Fibroblast of mammary gland (primary cell): ENCODE data around the gene SLC35E3.

Source experiments
- DNase-seq: peaks from one replicate; pipeline ENCODE4 v3.0.0-alpha.2; 2010; ENCODE audit warnings: low read depth
- H3K4me3 ChIP-seq: 2 replicates; pipeline ENCODE4 v1.5.1; 2011; ENCODE audit warnings: low read depth, mild to moderate bottlenecking, low read length, moderate library complexity; ENCODE audit not compliant: control insufficient read depth
- TF ChIP-seq, protein P1 (sequence below): conservative IDR thresholded peaks from 2 replicates; pipeline ENCODE4 v1.5.1; 2011; ENCODE audit warnings: low read depth, low read length, inconsistent platforms; ENCODE audit not compliant: control insufficient read depth, insufficient read depth

SLC35E3 gene

DNA sequence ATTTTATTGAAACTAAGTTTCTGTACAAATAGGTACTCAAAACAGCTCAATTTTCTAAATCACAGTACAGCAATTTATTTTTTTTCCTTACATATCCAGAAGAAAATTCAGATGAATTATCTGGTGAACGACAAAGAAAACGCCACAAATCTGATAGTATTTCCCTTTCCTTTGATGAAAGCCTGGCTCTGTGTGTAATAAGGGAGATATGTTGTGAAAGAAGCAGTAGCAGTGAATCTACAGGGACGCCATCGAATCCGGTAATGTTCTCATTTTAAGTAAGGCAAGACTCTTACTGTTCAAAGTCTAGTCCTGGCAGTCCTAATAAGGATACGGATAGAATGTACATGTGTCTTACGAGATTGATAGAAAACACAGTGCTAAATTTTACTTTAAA lies 82.7 kb downstream of the SLC35E3 start:
- TF ChIP-seq, protein P1, sequence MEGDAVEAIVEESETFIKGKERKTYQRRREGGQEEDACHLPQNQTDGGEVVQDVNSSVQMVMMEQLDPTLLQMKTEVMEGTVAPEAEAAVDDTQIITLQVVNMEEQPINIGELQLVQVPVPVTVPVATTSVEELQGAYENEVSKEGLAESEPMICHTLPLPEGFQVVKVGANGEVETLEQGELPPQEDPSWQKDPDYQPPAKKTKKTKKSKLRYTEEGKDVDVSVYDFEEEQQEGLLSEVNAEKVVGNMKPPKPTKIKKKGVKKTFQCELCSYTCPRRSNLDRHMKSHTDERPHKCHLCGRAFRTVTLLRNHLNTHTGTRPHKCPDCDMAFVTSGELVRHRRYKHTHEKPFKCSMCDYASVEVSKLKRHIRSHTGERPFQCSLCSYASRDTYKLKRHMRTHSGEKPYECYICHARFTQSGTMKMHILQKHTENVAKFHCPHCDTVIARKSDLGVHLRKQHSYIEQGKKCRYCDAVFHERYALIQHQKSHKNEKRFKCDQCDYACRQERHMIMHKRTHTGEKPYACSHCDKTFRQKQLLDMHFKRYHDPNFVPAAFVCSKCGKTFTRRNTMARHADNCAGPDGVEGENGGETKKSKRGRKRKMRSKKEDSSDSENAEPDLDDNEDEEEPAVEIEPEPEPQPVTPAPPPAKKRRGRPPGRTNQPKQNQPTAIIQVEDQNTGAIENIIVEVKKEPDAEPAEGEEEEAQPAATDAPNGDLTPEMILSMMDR: no peak
- H3K4me3 ChIP-seq: no peak overlapping the region
- no peak for DNase-seq
